HG02884 (cell line): ENCODE results near the gene COL16A1.

Experiments used
- ATAC-seq: cut with Tn5 transposase; IDR thresholded peaks from one replicate; pipeline ENCODE4 v1.9.1; 2021; ENCODE audit warnings: mild to moderate bottlenecking, moderate library complexity; ENCODE audit not compliant: unreplicated experiment

COL16A1 gene

DNA sequence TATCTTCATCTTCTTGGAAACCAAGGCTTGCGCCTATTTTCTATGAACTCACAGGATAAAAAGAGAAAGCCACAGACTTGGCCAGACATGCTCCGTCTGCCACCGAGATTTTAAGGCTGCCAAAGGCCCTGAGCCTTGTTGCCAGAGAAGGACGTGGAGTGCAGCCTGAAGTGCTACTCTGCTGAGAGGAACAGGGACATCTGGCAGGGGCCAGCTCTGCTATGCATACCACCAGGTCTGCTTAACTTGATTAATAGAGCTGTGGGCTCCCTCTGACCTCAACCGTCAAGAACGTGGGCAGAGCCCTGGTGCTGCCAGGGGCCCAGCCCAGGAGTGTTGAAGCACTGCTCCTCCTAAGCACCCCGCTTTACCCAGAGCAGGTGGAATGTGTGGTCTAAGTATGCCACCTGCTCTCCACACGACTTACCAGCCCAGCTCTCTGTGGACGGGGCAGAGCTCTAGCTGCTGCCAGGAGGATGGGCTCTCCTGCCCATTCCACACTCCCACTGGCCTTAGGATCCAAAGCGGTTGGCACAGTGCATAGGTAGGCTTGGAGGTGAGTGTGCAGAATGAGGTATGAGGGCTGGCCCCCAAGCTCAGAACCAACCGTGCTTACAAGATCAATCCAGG lies 75.8 kb downstream of the COL16A1 start:
- ATAC-seq, result no peak

DNA sequence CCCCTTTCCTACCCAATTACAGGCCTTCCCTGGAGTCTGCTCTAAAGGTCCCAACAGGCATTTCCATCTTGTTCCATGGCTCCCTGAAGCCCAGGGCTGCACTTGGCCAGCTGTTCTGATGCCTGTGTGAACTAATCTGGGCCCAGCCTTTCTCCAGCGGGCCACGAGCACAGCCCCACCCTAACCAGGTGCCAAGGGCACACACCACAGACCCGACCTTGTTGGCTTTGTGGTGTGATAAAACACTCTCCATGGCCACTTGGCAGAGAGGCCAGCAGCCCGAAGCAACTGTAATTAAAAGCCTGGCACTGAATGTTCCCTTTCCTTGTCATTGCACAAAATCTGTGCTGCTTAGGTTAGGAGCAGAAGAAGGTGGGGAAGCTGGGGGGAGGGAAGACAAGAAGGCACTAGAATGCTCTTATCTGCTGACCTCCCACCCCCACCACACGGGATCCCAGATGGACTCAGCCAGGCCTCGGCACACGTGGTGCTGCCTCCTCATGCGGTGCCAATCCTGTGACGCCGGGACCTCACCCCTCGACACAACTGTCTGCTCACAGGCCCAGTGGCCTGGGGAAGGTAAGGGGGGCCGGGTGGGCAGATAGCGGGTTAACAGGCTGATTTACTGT lies 76.4 kb downstream of the COL16A1 start:
- no peak for ATAC-seq

DNA sequence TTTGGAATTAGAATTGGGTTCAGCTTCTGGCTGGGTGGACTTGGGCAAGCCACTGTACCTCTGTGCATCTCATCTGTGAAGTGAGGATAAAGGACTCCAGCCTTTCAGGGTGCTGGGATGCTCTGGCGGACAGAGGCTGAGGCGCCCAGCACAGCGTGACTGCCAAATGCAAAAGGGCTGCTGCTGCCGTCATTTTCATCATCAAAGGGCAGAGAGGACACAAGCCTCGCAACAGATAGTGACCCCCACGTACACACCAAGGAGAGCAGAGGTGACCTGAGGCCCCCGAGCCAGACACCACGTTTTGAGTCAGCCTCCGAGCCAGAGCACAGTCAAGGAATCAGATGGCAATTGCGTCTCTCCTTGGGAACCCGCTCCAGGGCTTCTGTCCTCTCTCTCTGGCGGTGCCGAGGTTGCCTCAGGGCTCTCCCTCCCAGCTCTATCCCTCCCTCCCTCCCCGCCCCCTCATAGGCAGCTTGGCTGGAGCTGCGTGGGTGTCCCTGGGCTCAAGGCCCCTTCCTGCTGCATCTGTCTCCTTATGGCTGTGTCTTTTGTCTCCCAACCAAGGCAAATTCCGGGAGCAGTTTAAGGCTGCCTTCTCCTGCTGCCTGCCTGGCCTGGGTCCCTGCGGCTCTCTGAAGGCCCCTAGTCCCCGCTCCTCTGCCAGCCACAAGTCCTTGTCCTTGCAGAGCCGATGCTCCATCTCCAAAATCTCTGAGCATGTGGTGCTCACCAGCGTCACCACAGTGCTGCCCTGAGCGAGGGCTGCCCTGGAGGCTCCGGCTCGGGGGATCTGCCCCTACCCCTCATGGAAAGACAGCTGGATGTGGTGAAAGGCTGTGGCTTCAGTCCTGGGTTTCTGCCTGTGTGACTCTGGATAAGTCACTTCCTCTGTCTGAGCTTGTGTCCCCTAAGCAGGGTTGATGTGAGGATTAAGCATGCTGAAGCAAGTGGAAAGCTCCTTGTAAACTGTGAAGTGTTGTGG lies 77.3 kb downstream of the COL16A1 start:
- no peak for ATAC-seq

DNA sequence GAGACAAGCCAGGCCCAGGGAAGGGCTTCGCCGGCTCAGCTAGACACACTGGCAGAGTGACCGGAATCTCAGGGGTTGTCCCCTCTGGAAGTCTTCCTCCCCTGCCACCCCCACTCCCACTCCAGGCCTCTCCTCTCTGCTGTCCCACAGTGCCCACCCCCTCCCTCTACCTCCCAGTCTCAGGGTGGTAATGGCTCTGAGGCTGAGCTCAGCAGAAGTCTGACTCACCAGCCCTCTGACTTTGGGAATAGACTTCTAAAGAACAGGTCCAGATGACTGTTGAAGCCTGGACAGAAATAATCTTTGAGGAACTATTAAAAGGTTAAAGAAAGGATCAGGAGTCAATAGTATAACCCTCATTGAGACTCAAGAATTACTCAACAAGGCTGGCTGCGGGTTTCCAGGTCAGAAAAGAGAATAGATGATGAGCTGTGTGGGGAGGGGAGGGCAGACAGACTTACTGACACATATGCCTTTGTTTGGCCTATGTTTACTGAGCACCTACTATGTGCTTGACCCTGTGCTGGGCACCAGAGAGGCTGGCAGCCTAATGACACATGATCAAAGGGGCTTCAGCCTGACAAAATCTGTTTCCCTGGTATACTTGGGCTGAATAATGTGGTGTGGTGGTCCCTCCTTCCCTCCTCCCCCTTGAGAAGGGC lies 78.1 kb downstream of the COL16A1 start:
- ATAC-seq, result no peak

DNA sequence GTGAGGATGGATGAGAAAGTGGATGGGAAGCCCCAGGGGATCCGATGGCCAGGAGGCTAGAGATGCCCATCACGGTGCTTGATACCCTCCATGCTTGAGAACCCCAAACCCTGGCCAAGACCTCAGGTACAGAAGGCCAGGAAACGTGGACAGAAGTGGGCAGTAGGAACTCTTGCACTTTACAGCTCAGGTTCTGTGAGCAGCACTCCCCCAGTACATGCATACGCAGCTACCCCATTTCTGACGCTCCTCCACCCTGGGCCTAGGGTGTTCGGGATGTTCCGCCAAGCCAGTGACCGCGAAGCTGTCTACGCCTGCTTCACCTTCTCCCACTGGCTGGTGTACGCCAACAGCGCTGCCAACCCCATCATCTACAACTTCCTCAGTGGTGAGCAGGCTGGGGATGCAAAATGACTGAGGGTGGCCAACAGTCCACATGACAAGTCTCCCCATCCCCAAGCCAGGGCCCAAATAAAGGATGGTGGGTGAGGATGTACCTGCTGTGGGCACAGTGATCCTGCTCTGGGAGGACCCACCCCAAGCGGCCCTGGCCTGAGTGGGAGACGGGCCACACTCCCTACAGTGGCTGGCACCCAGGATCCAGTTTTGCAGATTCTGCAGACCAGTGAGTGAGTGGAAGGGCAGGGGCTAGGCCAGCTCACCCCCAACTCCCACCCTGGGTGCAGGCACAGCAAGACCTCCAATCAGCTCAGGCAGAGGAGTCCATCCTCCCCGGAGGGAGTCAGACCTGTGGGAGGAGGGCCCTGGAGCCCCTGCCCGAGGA lies 78.9 kb downstream of the COL16A1 start:
- ATAC-seq, result no peak

DNA sequence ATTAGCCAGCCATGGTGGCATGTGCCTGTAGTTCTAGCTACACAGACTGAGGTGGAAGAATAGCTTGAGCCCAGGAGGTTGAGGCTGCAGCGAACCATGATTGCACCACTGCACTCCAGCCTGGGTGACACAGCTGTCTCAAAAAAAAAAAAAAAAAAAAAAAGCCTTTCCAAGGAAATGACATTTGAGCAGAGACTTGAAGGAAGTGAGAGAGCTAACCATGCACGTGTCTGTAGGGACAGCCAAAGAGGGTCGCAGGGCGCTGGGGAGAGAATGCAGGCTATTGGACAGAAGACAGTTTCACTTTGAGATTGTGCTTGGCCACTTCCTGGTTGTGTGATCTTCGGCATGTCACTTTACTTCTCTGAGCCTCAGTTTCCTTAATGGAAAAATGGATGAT lies 79.5 kb downstream of the COL16A1 start:
- no peak for ATAC-seq

DNA sequence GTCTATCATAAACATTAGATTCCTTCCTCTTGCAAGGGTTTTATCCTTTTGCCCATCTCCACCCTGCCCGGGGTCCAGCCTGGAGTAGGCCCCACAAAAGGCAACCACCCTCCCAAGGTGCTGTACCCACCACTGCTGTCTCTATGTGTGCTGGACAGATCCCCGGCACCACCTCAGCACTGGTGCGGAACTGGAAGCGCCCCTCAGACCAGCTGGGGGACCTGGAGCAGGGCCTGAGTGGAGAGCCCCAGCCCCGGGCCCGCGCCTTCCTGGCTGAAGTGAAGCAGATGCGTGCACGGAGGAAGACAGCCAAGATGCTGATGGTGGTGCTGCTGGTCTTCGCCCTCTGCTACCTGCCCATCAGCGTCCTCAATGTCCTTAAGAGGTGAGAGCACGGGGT lies 80.5 kb downstream of the COL16A1 start:
- ATAC-seq, result no peak

DNA sequence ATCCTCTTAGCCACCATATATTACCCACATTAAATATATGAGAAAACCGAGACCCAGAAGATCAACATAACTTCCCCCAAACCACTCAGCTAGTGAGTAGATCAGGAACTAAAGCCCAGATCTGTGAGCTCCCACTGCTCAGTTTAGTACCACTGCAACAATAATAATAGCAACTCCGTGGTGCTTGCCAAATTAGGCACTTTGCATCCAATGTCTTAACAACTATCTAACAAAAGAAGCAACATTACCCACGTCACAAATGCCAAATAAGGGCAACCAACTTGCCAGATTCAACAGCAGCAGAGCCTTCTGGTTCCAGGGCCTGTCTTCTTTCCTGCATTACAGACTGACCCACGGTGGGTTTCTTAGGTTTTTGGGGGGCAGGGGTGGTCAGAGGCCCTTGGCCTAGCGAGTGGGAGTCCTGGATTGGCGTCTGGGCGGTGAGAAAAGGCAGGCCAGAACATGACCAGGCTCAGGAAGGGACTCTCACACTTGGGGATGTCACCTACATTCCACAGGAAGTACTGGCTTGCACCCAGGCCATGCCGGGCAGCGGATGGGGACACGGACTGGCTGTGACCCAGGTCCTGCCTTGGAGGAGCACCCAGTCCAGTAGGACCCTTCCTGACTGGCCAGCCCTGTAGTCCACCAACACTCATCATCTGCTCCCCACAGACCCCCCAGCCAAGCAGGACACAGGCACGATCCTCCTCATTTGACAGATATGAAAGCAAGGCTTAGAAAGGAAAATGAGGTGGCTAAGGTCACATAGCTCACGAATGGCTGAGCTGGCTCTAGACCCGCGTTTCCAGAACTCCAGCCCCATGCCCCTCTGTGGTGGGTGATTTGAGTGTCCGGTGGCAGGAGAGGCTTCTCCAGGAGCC lies 81.7 kb downstream of the COL16A1 start:
- no peak for ATAC-seq

DNA sequence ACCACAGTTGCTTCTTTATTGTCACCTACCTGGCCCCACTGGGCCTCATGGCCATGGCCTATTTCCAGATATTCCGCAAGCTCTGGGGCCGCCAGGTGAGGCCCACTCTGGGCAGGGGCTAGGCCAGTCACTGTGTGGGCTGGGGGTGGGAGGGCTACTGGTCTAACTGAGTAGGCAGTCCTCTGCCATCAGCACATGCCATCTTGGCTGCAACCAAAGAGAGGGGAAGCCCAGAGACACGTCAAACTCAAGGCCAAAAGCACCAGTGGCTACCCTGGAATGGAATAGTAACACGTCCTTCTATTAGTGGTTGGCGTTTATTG lies 82.4 kb downstream of the COL16A1 start:
- no peak for ATAC-seq

DNA sequence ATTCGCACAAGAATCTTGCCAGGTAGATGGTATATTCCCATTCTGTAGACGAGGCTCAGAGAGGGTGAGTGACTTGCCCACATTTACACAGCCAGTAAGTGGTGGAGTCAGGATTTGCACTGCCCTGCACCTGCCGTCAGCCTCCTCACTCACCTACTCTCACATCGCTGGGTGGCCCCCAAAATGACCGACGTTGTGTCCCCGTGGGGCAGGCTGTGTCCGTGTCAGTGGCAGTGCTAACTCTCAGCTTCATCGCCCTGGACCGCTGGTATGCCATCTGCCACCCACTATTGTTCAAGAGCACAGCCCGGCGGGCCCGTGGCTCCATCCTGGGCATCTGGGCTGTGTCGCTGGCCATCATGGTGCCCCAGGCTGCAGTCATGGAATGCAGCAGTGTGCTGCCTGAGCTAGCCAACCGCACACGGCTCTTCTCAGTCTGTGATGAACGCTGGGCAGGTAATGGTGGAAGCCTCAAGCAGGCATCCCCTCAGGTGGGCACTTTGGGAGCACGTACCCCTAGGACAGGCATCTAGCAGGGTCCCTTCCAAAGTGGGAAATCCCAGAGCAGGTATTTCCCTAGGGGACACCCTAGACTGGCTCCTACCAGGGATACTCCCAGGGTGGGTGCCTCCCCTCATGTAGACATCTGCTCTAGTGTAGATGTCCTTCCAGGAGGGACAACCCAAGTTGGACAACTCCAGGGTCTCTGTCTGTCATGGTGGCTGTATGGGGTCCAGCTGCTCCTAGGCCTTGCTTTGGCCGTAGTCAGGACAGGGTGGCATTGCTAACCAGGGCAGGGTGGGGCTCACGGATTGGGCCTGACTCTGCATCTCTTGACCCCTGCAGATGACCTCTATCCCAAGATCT lies 83.0 kb downstream of the COL16A1 start:
- ATAC-seq, result no peak

DNA sequence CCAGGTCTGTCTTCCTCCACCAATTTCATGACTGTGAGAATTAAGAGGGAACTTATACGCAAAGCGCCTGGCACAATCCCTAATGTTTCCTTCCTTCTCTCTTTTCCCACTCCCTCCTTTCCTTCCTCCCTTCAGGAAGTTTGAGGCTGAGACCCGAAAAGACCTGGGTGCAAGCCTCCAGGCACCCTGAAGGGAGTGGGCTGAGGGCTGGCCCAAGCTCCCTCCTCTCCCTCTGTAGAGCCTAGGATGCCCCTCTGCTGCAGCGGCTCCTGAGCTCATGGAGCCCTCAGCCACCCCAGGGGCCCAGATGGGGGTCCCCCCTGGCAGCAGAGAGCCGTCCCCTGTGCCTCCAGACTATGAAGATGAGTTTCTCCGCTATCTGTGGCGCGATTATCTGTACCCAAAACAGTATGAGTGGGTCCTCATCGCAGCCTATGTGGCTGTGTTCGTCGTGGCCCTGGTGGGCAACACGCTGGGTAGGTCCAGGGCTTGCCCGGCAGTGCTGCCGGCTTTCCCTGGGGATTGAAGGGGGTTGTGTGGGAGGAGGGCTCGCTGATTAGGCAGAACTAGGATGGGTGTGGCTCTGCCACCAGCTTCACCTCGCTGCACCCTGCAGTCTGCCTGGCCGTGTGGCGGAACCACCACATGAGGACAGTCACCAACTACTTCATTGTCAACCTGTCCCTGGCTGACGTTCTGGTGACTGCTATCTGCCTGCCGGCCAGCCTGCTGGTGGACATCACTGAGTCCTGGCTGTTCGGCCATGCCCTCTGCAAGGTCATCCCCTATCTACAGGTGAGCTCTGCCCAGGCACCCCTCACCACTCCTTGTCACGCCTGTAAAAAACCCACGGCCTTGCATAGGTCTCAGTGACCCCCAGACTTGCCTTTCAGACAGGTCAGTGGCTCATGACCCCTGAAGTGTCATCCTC lies 84.6 kb downstream of the COL16A1 start:
- no peak for ATAC-seq

DNA sequence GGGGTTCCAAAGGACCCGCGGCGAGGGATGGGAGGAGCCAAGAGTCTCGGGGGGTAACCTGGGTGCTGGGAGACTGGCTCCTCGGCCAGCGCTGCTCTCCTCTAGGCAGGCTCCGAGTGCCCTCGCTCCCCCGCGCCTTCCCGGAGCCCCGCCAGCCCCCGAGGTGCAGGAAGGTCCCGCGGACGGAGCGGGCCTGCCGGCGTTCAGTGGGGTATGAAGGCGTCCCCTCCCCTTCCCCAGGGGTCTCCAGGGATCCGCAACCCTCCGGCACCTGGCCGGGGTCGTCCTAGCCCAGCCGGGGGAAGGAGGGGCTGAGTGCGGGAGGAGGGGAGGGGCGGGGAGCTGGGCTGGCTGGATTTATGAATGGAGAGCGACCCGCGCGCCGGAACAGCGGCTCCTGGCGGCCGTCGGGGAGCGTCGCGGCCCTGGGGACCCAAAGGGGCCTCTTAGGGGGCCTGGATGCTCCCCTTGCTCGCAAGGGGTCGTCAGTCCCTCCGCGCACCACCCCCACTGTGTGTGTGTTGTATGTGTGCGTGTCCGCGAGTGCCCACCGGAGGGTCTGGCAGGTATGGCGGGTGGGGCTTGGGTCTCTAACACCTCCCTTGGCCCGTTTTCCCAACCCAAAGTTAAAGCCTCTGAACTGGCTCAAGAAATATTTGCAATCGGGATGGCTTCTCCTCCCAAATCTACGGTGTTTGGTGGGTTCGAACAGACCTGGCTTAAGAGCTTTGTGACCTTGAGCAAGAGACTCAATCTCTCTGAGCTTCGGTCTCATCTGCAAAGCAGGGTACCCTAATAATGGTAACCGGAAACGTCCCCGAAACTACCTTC lies 85.7 kb downstream of the COL16A1 start:
- no peak for ATAC-seq

DNA sequence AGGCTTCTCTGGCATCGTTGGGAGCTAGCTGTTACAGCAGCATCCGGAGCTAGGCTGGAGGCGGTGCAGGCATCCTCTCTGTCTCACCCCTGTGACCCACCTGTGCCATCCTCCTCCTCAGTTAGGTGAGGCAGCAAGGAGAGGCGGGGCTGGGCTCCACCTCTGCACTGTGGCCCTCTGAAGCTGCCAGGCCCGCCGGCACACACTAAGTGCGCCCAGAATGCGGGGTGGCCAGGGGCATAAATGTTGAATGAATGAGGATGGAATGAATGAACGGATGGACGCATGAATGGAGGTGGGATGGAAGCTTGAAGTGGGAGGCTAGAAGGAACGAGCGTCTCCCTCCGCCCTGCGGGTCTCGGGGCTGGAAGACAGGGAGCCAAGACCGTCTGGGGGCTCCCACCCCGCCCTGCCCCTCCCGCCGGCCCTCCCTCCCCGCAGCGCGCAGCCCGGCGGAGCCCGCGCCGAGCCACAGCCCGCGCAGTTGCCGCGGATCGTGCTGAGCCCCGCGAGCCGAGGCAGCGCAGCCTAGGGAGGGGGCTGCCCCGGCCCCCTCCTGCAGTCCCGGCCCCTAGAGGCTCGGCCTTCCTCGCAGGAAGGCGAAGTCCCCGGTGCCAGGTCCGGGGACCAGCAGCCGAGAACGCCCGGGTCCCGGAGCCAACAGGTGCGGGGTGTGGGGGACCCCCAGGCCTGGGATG lies 86.5 kb downstream of the COL16A1 start, which contains the start of gene HCRTR1:
HCRTR1 (plus strand) TSS at position 472 of the 698 bp plus-strand sequence. CDS start 1,504 bp downstream, outside the sequence.
- ATAC-seq, result no peak

DNA sequence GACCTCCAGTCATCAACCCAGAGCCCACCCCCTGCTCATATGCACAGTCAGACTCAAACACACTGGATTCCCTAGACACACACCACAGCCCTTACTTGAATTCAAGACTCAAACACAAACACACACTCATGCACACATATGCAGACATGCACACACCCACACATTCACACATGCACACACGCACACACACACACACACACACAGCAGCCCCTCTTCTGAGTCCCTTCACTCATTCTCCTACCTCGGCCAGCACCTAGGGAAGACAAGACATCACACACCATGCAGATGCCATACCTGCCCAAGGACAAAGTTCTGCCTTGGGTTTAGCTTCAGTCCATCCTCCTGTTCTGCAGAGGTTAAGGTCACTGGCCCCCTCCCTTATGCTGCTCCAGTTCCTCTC lies 87.9 kb downstream of the COL16A1 start:
- ATAC-seq, result no peak

DNA sequence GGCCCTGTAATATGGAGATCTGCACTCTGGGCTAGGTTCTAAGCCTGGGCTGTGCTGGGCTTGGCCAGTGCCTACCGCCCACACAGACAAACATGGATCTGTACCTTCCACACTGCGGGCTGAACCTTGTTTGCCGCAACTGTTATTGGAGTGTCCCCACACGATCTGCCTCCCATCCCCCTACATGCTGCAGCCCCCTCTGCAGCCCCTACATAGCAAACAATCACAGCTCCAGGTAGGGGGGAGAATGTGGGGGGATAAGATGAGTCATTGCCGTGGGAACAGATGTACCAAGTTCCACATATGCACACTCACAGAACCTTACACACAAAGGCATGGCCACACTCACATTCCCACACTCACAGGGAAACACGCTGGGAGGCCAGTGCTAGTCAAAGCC lies 88.4 kb downstream of the COL16A1 start:
- ATAC-seq, result no peak

DNA sequence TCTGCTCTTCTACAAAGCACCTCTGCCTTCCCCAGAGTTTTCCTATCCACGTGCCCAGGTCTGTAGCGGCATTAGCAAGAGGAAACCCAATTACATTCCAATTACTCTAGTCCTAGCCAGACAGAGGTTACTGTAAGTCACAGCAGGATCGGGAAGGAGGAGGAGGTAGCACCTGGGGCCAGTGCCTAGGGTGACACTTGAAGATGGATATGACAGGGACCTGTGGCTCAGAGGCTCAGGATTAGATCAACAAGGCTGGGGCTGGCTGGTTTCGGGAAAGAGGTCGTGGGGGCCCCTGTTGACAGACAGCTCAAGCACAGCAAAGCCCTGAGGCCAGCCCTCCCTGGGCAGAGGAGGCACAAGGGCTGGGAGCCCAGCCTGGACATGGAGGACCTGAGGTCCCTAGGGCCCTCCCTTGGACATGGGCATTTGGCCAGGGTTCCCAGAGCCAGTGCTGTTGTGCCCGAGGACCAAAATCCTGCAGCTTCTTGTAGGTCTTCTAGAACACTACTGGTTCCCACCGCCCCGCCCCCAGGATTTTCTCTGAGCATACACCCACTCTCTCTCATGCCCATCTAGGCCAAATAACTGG lies 89.3 kb downstream of the COL16A1 start:
- no peak for ATAC-seq
